Muscle of leg (tissue), 11 donors: Measurements from ENCODE around the gene MLPH. TPM values are rescaled to one million over a fixed set of nuclear protein-coding genes. Genes with fewer than 3 reads are reported as not detected.

Experiments
- DNase-seq: peaks from one replicate; pipeline ENCODE4 v3.0.0; 2013
- H3K27ac ChIP-seq: one replicate; pipeline ENCODE4 v1.5.1; 2013; ENCODE audit warnings: mild to moderate bottlenecking, low read length, control low read depth
- H3K27me3 ChIP-seq: one replicate; pipeline ENCODE4 v1.6.1; 2013; ENCODE audit warnings: low read length; ENCODE audit not compliant: control insufficient read depth, insufficient read depth
- H3K36me3 ChIP-seq: one replicate; pipeline ENCODE4 v1.6.1; 2013; ENCODE audit warnings: low read length; ENCODE audit not compliant: control insufficient read depth, insufficient read depth
- H3K4me1 ChIP-seq: one replicate; pipeline ENCODE4 v1.6.1; 2013; ENCODE audit warnings: low read length; ENCODE audit not compliant: control insufficient read depth, insufficient read depth
- H3K4me3 ChIP-seq: one replicate; pipeline ENCODE4 v1.5.1; 2013; ENCODE audit warnings: low read length, control low read depth
- H3K9me3 ChIP-seq: replicated peaks from 2 replicates; pipeline ENCODE4 v1.6.1; 2013; ENCODE audit warnings: low read depth, low read length; ENCODE audit not compliant: control insufficient read depth
- WGBS: methylation state at CpG from one replicate; pipeline ENCODE4 v1.1.5; 2013; ENCODE audit warnings: missing lambda C conversion rate; ENCODE audit not compliant: insufficient coverage; 5-methylcytosine and 5-hydroxymethylcytosine counted together
- polyA plus RNA-seq, 8 donors: library from polyadenylated mRNA; unstranded; fragments of 120-200 nt; gene quantifications; one replicate each; pipeline versions ENCODE4 v1.2.1 to v1.2.3, GENCODE V29; 2013; ENCODE audit warnings: inconsistent platforms in 1 of 8, low replicate concordance in 1 of 8; ENCODE audit not compliant: insufficient read length in 8 of 8, insufficient read depth in 1 of 8
- total RNA-seq: library from RNA; stranded (reverse); fragments of 120-200 nt; gene quantifications from one replicate; pipeline ENCODE4 v1.2.4, GENCODE V29; 2013

The MLPH gene
- total and polyA plus RNA-seq, 9 donors: 0.22 to 4.5 (median 0.96) TPM

DNA sequence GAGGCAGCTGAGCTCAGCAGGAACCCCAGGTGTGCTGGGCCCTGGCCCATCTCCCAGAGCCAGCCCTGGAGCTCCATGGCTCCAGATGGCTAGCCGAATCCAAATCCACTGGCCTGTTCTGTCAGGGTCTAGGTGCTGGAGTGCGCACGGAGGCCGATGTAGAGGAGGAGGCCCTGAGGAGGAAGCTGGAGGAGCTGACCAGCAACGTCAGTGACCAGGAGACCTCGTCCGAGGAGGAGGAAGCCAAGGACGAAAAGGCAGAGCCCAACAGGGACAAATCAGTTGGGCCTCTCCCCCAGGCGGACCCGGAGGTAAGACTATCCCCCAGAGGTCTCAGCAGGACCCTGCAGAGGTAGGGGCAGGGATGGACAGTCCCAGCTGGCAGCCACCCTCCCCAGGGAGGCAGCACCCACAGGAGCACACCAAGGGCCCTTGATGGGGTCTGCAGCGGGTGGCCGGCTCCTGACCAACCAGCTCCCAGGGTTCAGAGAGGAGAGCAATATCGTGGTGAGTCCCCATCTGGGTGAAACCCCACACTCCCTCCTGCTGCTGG, 53.2 kb downstream of the MLPH start:
- H3K4me1 ChIP-seq: peaks cover 32% of the 10 kb centered on the region
- no peak for DNase-seq
- no peak overlapping the region for H3K27ac ChIP-seq
- peaks cover 4% of the 10 kb centered on the region for H3K9me3 ChIP-seq
- 73% methylated on average over 9 of the region's 13 CpGs for WGBS
- H3K36me3 ChIP-seq: no peaks in the 10 kb centered on the region
- H3K4me3 ChIP-seq: no peak overlapping the region
- H3K27me3 ChIP-seq: no peaks in the 10 kb centered on the region

DNA sequence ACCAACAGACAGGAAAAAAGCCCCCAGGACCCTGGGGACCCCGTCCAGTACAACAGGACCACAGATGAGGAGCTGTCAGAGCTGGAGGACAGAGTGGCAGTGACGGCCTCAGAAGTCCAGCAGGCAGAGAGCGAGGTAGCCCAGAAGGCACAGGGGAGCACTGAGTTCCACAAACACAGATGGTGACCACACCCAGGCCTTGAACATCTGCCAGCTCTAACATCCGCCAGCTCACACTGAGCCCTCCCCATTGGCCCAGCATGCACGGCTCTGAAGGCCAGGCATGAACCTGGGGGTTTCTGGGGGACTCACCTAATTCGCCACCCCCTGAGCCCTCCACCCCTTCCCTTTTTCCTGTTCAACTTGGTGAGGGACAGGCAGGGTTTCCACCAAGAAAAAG, 53.8 kb downstream of the MLPH start:
- no peaks in the 10 kb centered on the region for H3K27me3 ChIP-seq
- H3K9me3 ChIP-seq: peaks cover 4% of the 10 kb centered on the region
- no peaks in the 10 kb centered on the region for H3K36me3 ChIP-seq
- DNase-seq: peak; percentile 85
- H3K27ac ChIP-seq: no peak overlapping the region
- WGBS: 22% methylated on average over 6 of the region's 6 CpGs
- H3K4me1 ChIP-seq: peaks cover 32% of the 10 kb centered on the region
- no peak overlapping the region for H3K4me3 ChIP-seq

DNA sequence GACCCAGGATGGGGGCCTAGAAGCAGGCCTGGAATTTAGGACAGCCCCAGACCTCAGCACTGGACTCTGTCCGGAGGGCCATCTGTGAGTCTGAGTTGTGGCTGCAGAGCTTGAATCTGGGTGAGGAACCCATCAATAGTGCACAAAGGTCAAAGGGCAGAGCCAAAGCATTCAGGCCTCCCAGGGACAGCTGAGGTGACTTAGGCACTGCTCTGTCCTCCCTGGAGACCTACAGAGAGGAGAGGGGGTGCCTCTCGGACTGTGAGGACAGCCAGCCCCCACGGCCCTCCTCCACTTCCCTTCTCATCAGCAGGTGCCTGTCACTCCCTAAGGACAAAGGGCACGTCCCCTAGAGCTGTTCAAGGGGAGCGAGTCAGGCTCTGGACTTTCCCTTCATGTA, 54.2 kb downstream of the MLPH start:
- Histone ChIP-seq H3K27ac (no peak overlapping the region), H3K4me1 (peaks cover 32% of the 10 kb centered on the region), H3K4me3 (no peak overlapping the region), H3K36me3 (no peaks in the 10 kb centered on the region), H3K9me3 (peaks cover 4% of the 10 kb centered on the region), H3K27me3 (no peaks in the 10 kb centered on the region)
- WGBS: 50% methylated on average over 2 of the region's 5 CpGs
- no peak for DNase-seq

DNA sequence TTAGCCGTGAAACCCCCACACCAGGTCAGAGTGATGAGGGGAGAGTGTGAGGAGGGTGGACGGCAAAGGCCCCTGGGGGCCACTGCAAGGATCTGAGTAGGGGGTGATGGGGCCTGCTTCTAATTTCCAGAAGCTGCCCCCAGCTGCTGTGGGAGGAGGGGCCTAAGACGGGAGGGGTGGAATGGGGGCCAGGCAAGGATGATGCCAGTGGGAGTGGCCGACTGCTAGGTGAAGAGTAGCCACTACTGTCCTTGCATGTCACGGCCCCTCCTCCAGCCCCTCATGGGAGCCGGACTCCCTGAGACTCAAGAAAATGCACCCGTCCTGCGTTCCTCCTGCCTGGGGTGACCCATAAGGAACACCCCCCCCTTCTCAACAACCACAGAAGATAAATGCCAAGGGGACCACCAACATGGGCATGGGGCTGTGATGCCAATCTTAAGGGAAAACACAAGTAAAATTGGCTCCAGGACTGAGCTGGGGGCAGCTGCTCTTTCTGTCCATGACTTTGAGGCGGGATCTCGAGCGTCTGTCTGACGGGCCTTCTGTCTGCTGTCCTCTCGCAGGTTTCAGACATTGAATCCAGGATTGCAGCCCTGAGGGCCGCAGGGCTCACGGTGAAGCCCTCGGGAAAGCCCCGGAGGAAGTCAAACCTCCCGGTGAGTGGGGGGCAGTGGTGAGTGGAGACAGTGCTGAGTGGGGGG, 55.1 kb downstream of the MLPH start:
- H3K27me3 ChIP-seq: no peaks in the 10 kb centered on the region
- DNase-seq: no peak
- H3K27ac ChIP-seq: no peak overlapping the region
- 91% methylated on average over 14 of the region's 18 CpGs for WGBS
- H3K36me3 ChIP-seq: no peaks in the 10 kb centered on the region
- peaks cover 32% of the 10 kb centered on the region for H3K4me1 ChIP-seq
- no peak overlapping the region for H3K4me3 ChIP-seq
- peaks cover 4% of the 10 kb centered on the region for H3K9me3 ChIP-seq

DNA sequence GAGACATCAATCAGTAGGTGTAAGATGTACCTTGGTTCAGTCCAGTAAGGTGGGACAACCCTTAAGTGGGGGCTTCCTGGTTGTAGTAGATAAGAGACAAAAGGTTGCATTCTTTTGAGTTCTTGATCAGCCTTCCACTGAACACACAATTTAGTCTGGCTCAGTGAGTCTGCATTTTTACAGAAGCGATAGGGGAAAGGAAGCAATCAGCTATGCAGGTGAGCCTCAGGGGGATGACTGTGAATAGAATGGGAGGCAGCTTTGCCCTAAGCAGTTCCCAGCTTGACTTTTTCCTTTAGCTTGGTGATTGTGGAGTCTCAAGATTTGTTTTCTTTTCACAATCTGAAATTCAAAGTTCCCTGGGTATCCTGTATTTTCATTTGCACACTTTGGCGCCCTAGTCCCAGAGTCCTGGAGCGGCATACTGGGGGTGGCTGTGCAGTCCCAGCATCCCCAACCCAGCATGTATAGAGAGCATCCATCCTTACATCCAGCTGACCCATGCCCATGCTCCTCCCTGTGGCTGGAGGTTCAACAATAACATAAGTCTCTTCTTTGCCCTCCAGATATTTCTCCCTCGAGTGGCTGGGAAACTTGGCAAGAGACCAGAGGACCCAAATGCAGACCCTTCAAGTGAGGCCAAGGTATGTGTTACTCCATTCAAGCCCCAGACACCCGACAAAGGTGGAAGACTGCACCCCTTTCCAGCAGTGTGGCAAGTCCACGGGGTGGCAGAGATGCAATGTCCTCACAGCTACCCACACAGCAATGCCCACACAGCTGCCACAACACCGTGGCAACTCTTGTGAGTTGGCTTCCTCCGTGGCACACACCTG, 59.2 kb downstream of the MLPH start:
- no peak for DNase-seq
- Histone ChIP-seq H3K36me3 (no peaks in the 10 kb centered on the region), H3K4me3 (no peak overlapping the region), H3K27me3 (no peaks in the 10 kb centered on the region), H3K4me1 (peaks cover 6% of the 10 kb centered on the region), H3K9me3 (peaks cover 4% of the 10 kb centered on the region), H3K27ac (no peak overlapping the region)
- 82% methylated on average over 5 of the region's 8 CpGs for WGBS

DNA sequence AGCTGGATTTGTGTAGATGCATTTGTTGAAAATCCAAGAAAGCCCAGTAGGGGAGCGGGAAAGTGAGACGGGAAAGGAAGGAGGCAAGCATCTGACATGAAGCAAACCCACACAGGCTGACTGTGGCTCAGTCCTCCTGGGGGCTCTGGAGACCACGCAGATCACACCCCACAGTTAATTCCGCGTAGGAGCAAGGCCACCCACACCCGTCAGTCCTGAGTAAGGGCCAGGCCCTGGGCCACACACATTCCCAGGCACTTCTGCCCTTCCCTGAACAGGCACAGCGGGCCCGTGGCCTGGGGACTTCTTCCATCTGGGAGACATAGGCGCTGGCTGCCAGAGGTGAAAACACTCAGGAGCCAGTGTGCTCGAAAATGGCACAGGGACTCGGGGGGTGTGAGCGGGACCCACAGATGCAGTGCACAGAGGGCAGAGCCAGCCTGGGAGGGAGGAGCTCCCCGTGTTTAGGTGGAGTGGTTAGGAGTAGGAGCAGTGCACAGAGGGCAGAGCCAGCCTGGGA, 59.9 kb downstream of the MLPH start:
- Histone ChIP-seq H3K9me3 (peaks cover 4% of the 10 kb centered on the region), H3K4me3 (no peak overlapping the region), H3K36me3 (no peaks in the 10 kb centered on the region), H3K27me3 (no peaks in the 10 kb centered on the region), H3K27ac (no peak overlapping the region), H3K4me1 (peaks cover 3% of the 10 kb centered on the region)
- DNase-seq: no peak
- 58% methylated on average over 10 of the region's 13 CpGs for WGBS

DNA sequence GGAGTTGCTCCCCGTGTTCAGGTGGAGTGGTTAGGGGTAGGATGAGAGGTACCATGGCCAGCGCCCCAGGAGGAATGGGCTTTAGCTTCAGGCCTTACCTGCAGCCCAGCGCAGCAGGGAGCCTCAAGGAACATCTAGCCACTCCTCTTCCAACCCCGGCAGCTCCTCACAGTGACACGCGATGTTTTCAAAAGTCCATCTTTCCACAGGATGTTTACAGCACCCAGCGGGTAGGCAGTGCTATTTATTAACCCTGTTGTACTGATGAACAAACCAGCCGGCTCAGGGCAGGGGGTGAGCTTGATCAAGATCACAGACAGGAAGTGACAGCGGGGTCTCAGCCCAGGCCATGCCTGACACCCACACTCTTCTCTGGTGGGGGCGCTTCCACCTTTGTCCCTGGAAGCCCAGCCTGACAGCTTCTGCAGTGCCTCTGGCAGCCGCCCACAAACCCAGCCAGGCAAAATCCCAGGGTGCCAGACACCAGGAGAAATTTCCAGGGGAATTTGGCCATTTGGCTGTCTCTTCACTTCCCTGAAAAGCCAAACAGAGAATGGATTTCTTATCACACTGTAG, 60.9 kb downstream of the MLPH start:
- Histone ChIP-seq H3K27me3 (no peaks in the 10 kb centered on the region), H3K9me3 (no peaks in the 10 kb centered on the region), H3K36me3 (no peaks in the 10 kb centered on the region), H3K4me1 (peaks cover 3% of the 10 kb centered on the region), H3K4me3 (no peak overlapping the region), H3K27ac (no peak overlapping the region)
- WGBS: 35% methylated on average over 6 of the region's 11 CpGs
- DNase-seq: no peak

DNA sequence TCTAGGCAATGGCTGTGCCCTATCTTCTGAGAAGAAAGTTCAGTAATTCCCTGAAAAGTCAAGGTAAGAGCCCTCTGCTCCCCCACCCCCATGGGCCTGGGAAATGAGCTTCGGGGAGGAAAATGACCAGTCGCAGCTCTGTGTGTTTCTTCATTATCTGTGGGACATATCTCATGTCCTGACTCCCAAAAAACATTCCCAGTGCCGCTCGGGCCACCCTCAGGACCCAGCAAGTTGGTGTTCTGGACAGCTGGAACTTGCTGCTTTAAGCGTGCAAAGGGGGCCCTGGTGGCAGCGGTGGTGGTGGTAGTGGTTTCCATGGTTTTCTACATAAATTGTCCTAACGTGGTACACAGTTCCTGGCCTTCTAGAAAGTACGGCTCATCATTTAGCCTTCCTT, 62.2 kb downstream of the MLPH start:
- no peak for DNase-seq
- 88% methylated on average over 5 of the region's 8 CpGs for WGBS
- H3K36me3 ChIP-seq: no peaks in the 10 kb centered on the region
- H3K27me3 ChIP-seq: no peaks in the 10 kb centered on the region
- peaks cover 3% of the 10 kb centered on the region for H3K4me1 ChIP-seq
- no peaks in the 10 kb centered on the region for H3K9me3 ChIP-seq
- H3K4me3 ChIP-seq: no peak overlapping the region
- H3K27ac ChIP-seq: no peak overlapping the region

DNA sequence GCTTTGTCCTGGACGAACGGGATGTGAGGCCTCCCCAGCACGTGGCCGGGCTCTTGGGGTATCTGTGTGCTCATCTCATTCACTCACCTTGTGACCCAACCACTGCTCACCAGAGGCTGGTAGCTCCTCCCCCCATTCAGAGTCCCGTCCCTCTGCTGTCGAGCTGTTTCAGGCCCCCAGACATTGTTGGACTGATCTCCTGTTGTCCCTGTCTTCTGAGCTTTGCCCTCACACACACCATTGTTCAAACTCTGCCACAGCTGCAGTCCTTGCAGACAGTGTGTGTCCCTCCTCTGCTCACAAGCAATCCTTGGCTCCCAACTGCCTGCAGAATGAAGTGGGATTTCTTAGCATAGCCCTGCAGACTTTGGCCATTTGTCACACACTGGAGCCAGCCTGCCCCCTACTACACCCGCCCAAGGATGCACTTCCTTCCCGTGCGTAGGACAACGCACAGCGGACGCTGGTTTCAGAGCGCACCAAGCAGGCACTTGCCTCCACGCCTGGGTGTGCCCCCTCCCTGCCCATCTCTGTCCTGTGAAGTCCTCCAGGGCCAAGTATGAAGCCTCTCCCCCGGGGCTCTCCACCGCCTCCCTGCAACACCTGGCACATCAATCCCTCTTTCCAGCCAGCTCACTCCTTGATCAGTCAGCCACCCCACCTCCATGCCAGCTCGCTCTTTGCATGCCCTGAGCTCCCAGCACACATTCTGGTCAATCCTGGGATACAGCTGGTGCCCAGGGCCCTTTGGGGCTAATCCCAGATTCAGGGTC, 62.8 kb downstream of the MLPH start:
- no peak for DNase-seq
- H3K27ac ChIP-seq: no peak overlapping the region
- H3K36me3 ChIP-seq: no peaks in the 10 kb centered on the region
- H3K4me3 ChIP-seq: no peak overlapping the region
- H3K4me1 ChIP-seq: peaks cover 3% of the 10 kb centered on the region
- no peaks in the 10 kb centered on the region for H3K9me3 ChIP-seq
- 59% methylated on average over 17 of the region's 17 CpGs for WGBS
- no peaks in the 10 kb centered on the region for H3K27me3 ChIP-seq
